WTC11 (cell line): ENCODE results near the gene TET1.

Experiments used
- HMGXB4 ChIP-seq: sonication (generic); formaldehyde crosslinking; IDR thresholded peaks from 2 replicates; pipeline ENCODE4 v1.8.1; 2023; ENCODE audit warnings: mild to moderate bottlenecking, moderate library complexity, missing genetic modification reagents
- TF ChIP-seq, protein P1 (sequence below): sonication (generic); formaldehyde crosslinking; IDR thresholded peaks from 2 replicates; pipeline ENCODE4 v1.8.1; 2023; ENCODE audit warnings: mild to moderate bottlenecking, missing genetic modification reagents, borderline replicate concordance

- TF ChIP-seq HMGXB4 (CRISPR knock-in tag): no peak
- TF ChIP-seq, protein P1, sequence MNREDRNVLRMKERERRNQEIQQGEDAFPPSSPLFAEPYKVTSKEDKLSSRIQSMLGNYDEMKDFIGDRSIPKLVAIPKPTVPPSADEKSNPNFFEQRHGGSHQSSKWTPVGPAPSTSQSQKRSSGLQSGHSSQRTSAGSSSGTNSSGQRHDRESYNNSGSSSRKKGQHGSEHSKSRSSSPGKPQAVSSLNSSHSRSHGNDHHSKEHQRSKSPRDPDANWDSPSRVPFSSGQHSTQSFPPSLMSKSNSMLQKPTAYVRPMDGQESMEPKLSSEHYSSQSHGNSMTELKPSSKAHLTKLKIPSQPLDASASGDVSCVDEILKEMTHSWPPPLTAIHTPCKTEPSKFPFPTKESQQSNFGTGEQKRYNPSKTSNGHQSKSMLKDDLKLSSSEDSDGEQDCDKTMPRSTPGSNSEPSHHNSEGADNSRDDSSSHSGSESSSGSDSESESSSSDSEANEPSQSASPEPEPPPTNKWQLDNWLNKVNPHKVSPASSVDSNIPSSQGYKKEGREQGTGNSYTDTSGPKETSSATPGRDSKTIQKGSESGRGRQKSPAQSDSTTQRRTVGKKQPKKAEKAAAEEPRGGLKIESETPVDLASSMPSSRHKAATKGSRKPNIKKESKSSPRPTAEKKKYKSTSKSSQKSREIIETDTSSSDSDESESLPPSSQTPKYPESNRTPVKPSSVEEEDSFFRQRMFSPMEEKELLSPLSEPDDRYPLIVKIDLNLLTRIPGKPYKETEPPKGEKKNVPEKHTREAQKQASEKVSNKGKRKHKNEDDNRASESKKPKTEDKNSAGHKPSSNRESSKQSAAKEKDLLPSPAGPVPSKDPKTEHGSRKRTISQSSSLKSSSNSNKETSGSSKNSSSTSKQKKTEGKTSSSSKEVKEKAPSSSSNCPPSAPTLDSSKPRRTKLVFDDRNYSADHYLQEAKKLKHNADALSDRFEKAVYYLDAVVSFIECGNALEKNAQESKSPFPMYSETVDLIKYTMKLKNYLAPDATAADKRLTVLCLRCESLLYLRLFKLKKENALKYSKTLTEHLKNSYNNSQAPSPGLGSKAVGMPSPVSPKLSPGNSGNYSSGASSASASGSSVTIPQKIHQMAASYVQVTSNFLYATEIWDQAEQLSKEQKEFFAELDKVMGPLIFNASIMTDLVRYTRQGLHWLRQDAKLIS (CRISPR knock-in tag): no peak
These were observed 886 bp upstream of the TET1 start for GRCh38 chr10:68559251-68559650.
